ENCODE measurements around the gene PSORS1C1. TPM values are rescaled to one million over a fixed set of nuclear protein-coding genes. Genes with fewer than 3 reads are reported as not detected.
A peak's percentile ranks its signal among the peaks of the same experiment; 100 is the strongest.

The PSORS1C1 gene
- total and polyA plus RNA-seq, 7 donors: 0.03 to 0.47 (median 0.07) TPM; not detected in 1

DNA sequence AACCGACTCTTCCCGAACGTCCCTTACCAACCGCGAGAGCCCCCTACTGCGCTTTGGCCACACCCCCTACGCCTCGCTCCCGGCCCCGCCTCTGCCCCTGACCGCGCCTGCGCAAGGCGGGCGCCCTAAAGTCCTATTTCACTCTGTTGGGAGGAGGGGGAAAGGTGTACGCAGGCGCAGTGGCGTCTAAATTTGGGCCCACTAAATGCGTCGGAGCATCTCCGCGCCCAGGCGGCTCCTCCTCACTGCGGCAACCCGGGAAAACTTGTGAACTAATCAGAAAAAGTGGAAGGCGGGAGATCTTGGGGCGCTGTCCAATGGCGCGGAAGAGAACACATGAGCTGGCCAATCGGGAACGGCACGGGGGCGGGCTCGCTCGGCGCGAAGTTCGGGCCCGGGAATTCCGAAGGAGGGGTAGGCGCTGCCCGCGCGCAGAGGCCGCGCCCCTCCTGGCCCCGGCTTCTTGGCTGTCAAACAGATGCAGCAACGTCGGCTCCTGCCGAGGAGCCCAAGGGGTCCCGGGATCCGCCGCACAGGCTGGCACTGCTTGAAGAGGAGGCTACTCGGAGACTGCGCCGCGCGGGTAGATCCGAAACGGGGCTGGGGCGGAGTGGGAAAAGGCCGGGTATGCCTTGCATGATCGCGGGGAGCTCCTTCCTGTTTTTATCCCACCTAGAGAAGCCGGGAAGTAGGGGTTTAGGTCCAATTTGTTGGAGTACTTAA lies 43.7 kb downstream of the PSORS1C1 start, which contains the start of gene TCF19:
TSS of gene TCF19 (plus strand) at position 450 of the 723 bp plus-strand sequence. CDS start 881 bp downstream, outside the sequence.
- TF ChIP-seq, protein P1, sequence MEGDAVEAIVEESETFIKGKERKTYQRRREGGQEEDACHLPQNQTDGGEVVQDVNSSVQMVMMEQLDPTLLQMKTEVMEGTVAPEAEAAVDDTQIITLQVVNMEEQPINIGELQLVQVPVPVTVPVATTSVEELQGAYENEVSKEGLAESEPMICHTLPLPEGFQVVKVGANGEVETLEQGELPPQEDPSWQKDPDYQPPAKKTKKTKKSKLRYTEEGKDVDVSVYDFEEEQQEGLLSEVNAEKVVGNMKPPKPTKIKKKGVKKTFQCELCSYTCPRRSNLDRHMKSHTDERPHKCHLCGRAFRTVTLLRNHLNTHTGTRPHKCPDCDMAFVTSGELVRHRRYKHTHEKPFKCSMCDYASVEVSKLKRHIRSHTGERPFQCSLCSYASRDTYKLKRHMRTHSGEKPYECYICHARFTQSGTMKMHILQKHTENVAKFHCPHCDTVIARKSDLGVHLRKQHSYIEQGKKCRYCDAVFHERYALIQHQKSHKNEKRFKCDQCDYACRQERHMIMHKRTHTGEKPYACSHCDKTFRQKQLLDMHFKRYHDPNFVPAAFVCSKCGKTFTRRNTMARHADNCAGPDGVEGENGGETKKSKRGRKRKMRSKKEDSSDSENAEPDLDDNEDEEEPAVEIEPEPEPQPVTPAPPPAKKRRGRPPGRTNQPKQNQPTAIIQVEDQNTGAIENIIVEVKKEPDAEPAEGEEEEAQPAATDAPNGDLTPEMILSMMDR (IDR thresholded peaks at IDR 0.05): no peak
- DNase-seq (peak; percentile 99 to 100), ATAC-seq (peak; percentile 96 to 98 (median 96))
- Histone ChIP-seq H3K4me3 (peak within 1 kb of the TSS; percentile 81), H3K36me3 (ENCODE audit: insufficient read depth in 1 of 2, low read depth in 1 of 2) (peaks cover 0 to 33% of the 10 kb centered on the region in 2 donors), H3K9me3 (no peaks in the 10 kb centered on the region), H3K27ac (peak within 1 kb of the TSS; percentile 63), H3K27me3 (ENCODE audit: insufficient read depth in 3 of 3, low read length in 2 of 3) (no peaks in the 10 kb centered on the region), H3K4me1 (peaks cover 6% of the 10 kb centered on the region)
- intact Hi-C loops (cut with DNase I): no loop called here
- WGBS, 3 donors: 0% methylated on average over 58 to 65 of the region's 65 CpGs

DNA sequence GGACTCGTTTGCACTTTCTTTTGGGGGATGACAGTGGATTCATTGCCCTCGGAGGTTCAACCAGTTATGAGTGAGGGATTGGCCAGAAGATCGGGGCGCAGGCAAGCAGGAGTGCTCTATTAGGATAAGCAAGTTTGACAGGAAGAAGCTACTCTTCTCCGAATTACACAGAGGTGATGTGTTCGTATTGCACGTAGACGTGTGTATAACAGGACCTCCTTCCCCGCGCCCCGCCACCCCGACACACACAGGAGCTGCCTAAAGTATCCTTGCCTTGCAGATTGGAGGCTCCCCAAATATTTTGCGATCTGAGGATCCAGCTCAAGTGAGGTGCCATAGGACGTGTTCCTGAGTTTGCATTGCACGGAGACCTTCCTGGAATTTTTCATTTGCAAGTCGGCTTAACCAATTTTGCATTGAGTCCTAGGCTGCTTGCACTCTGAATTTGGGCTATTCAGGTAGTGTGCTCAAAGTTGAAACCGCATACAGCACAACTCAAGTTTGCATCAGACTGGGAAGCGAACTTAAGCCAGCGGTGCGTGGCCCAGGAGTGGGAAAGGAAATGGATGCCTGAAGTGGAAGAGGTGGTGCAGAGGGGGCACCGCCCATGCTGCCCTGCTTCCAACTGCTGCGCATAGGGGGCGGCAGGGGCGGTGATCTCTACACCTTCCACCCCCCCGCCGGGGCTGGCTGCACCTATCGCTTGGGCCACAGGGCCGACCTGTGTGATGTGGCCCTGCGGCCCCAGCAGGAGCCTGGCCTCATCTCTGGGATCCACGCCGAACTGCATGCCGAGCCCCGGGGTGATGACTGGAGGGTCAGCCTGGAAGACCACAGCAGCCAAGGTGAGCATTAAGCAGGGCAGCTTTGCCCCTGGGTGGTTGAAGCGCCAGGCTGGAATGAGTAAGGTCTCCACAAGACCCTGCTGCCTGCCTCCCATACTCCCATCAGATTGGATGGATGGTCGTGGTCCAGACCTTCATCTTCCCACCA lies 44.6 kb downstream of the PSORS1C1 start:
- Histone ChIP-seq H3K27me3 (ENCODE audit: insufficient read depth in 3 of 3, low read length in 2 of 3) (no peaks in the 10 kb centered on the region), H3K36me3 (ENCODE audit: insufficient read depth in 1 of 2, low read depth in 1 of 2) (peaks cover 0 to 27% of the 10 kb centered on the region in 2 donors), H3K9me3 (no peaks in the 10 kb centered on the region), H3K4me3 (peak overlapping the region; percentile 81), H3K4me1 (peaks cover 6% of the 10 kb centered on the region), H3K27ac (no peak overlapping the region)
- WGBS, 3 donors: 21 to 23% (median 22%) methylated on average over 33 to 35 of the region's 35 CpGs
- ATAC-seq (no peak), DNase-seq (no peak)
- intact Hi-C loops (cut with DNase I): no loop called here
- TF ChIP-seq, protein P1 (IDR thresholded peaks at IDR 0.05): no peak

DNA sequence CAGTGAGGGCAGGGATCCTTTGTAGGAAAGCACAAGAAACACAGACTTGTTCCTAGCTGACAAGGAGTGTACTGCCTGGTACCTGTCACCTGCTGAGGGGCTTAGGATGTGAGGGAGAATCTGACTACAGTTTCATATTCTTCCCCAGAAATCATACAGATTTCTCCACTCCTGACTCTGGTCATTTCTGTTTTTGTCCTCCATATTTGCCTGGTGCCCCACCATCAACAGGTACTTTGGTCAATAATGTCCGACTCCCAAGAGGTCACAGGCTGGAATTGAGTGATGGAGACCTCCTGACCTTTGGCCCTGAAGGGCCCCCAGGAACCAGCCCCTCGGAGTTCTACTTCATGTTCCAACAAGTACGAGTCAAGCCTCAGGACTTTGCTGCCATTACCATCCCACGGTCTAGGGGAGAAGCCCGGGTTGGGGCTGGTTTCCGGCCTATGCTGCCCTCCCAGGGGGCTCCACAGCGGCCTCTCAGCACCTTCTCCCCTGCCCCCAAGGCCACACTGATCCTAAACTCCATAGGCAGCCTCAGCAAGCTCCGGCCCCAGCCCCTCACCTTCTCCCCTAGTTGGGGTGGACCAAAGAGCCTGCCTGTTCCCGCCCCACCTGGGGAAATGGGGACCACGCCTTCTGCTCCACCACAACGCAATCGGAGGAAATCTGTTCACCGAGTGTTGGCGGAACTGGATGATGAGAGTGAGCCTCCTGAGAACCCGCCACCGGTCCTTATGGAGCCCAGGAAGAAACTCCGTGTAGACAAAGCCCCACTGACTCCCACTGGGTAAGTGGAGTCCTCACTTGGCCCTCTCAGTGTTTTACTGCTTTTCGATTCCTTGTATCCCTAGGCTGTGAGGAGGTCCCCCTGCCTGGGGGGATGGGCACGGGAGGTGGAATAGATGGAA lies 46.9 kb downstream of the PSORS1C1 start:
- H3K27me3 ChIP-seq (ENCODE audit: insufficient read depth in 3 of 3, low read length in 2 of 3): no peaks in the 10 kb centered on the region

More for the DNA sequence above, 46.9 kb downstream of the PSORS1C1 start:
- H3K9me3 ChIP-seq: no peaks in the 10 kb centered on the region
- ATAC-seq: no peak
- peaks cover 0 to 5% of the 10 kb centered on the region in 2 donors for H3K36me3 ChIP-seq (ENCODE audit: insufficient read depth in 1 of 2, low read depth in 1 of 2)
- TF ChIP-seq, protein P1 (IDR thresholded peaks at IDR 0.05): no peak
- no peak for DNase-seq
- 87 to 90% (median 89%) methylated on average over 19 of the region's 19 CpGs for WGBS, 3 donors
- intact Hi-C loops (cut with DNase I): no loop called here
- no peak overlapping the region for H3K4me3 ChIP-seq
- H3K27ac ChIP-seq: no peak overlapping the region
- H3K4me1 ChIP-seq: peaks cover 6% of the 10 kb centered on the region

Measured in psoas muscle (tissue), 8 donors.